Stomach (tissue), 4 donors: ENCODE measurements around the gene SIX1.

Source experiments
- CTCF ChIP-seq, 7 experiments: fragments of 450-650 bp in 4 of 7; fragments of 200-600 bp in 3 of 7; sonication (generic) in 3 of 7; IDR thresholded peaks; one replicate each; pipeline ENCODE4 v1.5.1; 2016 to 2019; ENCODE audit warnings: antibody characterized with exemption in 7 of 7, control low read depth in 2 of 7, mild to moderate bottlenecking in 1 of 7
- POLR2A ChIP-seq, 4 donors: fragments of 450-650 bp; IDR thresholded peaks; one replicate each; pipeline ENCODE4 v1.6.1; 2016; ENCODE audit warnings: antibody characterized with exemption in 4 of 4, control low read depth in 2 of 4, mild to moderate bottlenecking in 1 of 4, moderate library complexity in 1 of 4
- POLR2AphosphoS5 ChIP-seq, 3 donors: sonication (generic); formaldehyde crosslinking; IDR thresholded peaks; one replicate each; pipeline ENCODE4 v1.6.1; 2016; ENCODE audit warnings: antibody characterized with exemption in 3 of 3

GRCh38 chr14:60681271-60681670 is 32.0 kb upstream of the SIX1 start:
- TF ChIP-seq CTCF (IDR thresholded peaks at IDR 0.05), result no peak
- no peak for TF ChIP-seq POLR2A (IDR thresholded peaks at IDR 0.05)
- no peak for TF ChIP-seq POLR2AphosphoS5 (IDR thresholded peaks at IDR 0.05)
